ENCODE measurements around the gene LHFPL6. TPM values are rescaled to one million over a fixed set of nuclear protein-coding genes. Genes with fewer than 3 reads are reported as not detected.

LHFPL6 gene
- polyA plus RNA-seq, 2 of the 4 experiments (the other 2 are of a cell fraction), result 1.7 to 5.4 TPM

DNA sequence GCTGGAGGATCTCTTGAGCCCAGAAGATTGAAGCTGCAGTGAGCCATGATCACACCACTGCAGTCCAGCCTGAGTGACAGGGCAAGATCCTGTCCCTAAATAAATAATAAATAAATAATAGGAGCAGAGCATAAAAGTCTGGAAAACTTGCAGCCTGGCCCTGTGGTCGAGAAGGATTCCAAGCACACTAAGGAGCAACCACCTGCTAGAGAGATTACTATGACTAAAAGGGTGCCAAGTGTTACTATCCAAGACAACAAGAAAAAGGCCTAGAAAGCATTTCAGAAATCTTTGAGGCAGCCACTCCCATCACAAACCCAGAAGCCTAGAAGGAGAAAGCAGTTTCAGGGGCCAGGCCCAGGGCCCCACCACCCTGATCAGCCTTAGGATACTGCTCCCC lies 46.1 kb downstream of the LHFPL6 start:
- DNase-seq (ENCODE audit: low read depth in 1 of 2, low spot score in 1 of 2), result no peak

DNA sequence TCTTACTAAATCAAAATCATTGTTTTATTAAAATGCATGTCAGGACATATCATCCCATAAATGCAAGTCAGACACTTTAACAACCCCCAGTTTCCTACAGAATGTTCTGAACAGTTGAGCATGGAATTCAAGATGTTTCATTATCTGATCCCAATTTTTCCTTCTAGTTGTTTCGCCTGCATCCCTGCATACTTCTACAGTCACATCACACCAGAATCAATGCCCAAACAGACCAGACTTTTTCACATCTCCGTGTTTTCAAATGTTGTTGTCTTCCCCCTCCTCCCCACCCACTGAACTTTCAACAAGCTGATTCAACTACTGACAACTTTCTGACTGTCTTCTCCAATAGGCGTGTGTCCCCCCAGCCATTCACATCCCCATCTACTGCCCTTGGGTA lies 48.6 kb downstream of the LHFPL6 start:
- H3K4me1 ChIP-seq, result no peaks in the 10 kb centered on the region
- no peak overlapping the region for H3K4me2 ChIP-seq
- DNase-seq (ENCODE audit: low read depth in 1 of 2, low spot score in 1 of 2) (no peak), ATAC-seq (no peak), FAIRE-seq (no peak)
- WGBS (ENCODE audit: missing lambda C conversion rate), result 56% methylated on average over 3 of the region's 3 CpGs
- no peak overlapping the region for H3K4me3 ChIP-seq
- POLR2A ChIA-PET, result no interaction called here
- no peaks in the 10 kb centered on the region for H3K9me3 ChIP-seq
- H3K27ac ChIP-seq, result no peak overlapping the region
- TF ChIP-seq KDM1A (IDR thresholded peaks at IDR 0.05; ENCODE audit: low read depth) (no peak), CHD2 (IDR thresholded peaks at IDR 0.05; ENCODE audit: low read length, partially characterized antibody) (no peak), ZC3H11A (IDR thresholded peaks at IDR 0.05) (no peak), KDM5A (IDR thresholded peaks at IDR 0.05) (no peak), NPAS2 (CRISPR knock-in tag; IDR thresholded peaks at IDR 0.05; ENCODE audit: borderline replicate concordance) (no peak), RCOR1 (IDR thresholded peaks at IDR 0.05; ENCODE audit: low read depth, low read length) (no peak), RFX5 (IDR thresholded peaks at IDR 0.05) (no peak), ZFP36 (IDR thresholded peaks at IDR 0.05; ENCODE audit: borderline replicate concordance, partially characterized antibody) (no peak), MAZ (IDR thresholded peaks at IDR 0.05; ENCODE audit: borderline replicate concordance, low read depth, low read length) (no peak), EHF (CRISPR knock-in tag; IDR thresholded peaks at IDR 0.05) (no peak), ESRRA (IDR thresholded peaks at IDR 0.05; ENCODE audit: borderline replicate concordance, low read length) (no peak), EHMT2 (IDR thresholded peaks at IDR 0.05; ENCODE audit: low read depth) (no peak)
- TF ChIP-seq, protein P1, sequence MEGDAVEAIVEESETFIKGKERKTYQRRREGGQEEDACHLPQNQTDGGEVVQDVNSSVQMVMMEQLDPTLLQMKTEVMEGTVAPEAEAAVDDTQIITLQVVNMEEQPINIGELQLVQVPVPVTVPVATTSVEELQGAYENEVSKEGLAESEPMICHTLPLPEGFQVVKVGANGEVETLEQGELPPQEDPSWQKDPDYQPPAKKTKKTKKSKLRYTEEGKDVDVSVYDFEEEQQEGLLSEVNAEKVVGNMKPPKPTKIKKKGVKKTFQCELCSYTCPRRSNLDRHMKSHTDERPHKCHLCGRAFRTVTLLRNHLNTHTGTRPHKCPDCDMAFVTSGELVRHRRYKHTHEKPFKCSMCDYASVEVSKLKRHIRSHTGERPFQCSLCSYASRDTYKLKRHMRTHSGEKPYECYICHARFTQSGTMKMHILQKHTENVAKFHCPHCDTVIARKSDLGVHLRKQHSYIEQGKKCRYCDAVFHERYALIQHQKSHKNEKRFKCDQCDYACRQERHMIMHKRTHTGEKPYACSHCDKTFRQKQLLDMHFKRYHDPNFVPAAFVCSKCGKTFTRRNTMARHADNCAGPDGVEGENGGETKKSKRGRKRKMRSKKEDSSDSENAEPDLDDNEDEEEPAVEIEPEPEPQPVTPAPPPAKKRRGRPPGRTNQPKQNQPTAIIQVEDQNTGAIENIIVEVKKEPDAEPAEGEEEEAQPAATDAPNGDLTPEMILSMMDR (IDR thresholded peaks at IDR 0.05), result no peak
- TF ChIP-seq, protein P2, sequence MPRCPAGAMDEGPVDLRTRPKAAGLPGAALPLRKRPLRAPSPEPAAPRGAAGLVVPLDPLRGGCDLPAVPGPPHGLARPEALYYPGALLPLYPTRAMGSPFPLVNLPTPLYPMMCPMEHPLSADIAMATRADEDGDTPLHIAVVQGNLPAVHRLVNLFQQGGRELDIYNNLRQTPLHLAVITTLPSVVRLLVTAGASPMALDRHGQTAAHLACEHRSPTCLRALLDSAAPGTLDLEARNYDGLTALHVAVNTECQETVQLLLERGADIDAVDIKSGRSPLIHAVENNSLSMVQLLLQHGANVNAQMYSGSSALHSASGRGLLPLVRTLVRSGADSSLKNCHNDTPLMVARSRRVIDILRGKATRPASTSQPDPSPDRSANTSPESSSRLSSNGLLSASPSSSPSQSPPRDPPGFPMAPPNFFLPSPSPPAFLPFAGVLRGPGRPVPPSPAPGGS (IDR thresholded peaks at IDR 0.05), result no peak
- TF ChIP-seq, protein P3, sequence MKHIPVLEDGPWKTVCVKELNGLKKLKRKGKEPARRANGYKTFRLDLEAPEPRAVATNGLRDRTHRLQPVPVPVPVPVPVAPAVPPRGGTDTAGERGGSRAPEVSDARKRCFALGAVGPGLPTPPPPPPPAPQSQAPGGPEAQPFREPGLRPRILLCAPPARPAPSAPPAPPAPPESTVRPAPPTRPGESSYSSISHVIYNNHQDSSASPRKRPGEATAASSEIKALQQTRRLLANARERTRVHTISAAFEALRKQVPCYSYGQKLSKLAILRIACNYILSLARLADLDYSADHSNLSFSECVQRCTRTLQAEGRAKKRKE (CRISPR knock-in tag; IDR thresholded peaks at IDR 0.05; ENCODE audit: low read depth), result no peak
- CTCF ChIA-PET, result no interaction called here

More for the DNA sequence above, 46.1 kb downstream of the LHFPL6 start:
- no peak for ATAC-seq
- WGBS (ENCODE audit: missing lambda C conversion rate), result 6% methylated on average over 1 of the region's 1 CpG
- no peaks in the 10 kb centered on the region for H3K9me3 ChIP-seq
- CTCF ChIA-PET, result interaction anchor here (1.9 kb wide), 1 partner anchor 46 kb away, joined by 4 read pairs; the partner anchor contains the start of gene LHFPL6
- H3K27ac ChIP-seq, result no peak overlapping the region
- POLR2A ChIA-PET, result no interaction called here
- no peak for FAIRE-seq
- no peaks in the 10 kb centered on the region for H3K4me1 ChIP-seq
- no peak overlapping the region for H3K4me2 ChIP-seq
- no peak for TF ChIP-seq CBX2 (IDR thresholded peaks at IDR 0.05; ENCODE audit: borderline replicate concordance, low read depth)
- TF ChIP-seq, protein P4, sequence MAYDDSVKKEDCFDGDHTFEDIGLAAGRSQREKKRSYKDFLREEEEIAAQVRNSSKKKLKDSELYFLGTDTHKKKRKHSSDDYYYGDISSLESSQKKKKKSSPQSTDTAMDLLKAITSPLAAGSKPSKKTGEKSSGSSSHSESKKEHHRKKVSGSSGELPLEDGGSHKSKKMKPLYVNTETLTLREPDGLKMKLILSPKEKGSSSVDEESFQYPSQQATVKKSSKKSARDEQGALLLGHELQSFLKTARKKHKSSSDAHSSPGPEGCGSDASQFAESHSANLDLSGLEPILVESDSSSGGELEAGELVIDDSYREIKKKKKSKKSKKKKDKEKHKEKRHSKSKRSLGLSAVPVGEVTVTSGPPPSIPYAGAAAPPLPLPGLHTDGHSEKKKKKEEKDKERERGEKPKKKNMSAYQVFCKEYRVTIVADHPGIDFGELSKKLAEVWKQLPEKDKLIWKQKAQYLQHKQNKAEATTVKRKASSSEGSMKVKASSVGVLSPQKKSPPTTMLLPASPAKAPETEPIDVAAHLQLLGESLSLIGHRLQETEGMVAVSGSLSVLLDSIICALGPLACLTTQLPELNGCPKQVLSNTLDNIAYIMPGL (CRISPR knock-in tag; IDR thresholded peaks at IDR 0.05; ENCODE audit: borderline replicate concordance), result no peak
- TF ChIP-seq POLR2A (IDR thresholded peaks at IDR 0.05; ENCODE audit: low read length), result no peak
- TF ChIP-seq, protein P1 (IDR thresholded peaks at IDR 0.05), result no peak
- TF ChIP-seq, protein P3 (CRISPR knock-in tag; IDR thresholded peaks at IDR 0.05; ENCODE audit: low read depth), result no peak
- TF ChIP-seq ZNF302 (CRISPR knock-in tag; IDR thresholded peaks at IDR 0.05), result no peak
- TF ChIP-seq PHF8 (IDR thresholded peaks at IDR 0.05; ENCODE audit: borderline replicate concordance, low read depth), result no peak
- TF ChIP-seq BHLHE40 (IDR thresholded peaks at IDR 0.05; ENCODE audit: low read depth, low read length), result no peak
- TF ChIP-seq RARB (CRISPR knock-in tag; IDR thresholded peaks at IDR 0.05), result no peak
- TF ChIP-seq CHD2 (IDR thresholded peaks at IDR 0.05; ENCODE audit: low read length, partially characterized antibody), result no peak
- TF ChIP-seq SREBF2 (IDR thresholded peaks at IDR 0.05), result no peak
- TF ChIP-seq, protein P5, sequence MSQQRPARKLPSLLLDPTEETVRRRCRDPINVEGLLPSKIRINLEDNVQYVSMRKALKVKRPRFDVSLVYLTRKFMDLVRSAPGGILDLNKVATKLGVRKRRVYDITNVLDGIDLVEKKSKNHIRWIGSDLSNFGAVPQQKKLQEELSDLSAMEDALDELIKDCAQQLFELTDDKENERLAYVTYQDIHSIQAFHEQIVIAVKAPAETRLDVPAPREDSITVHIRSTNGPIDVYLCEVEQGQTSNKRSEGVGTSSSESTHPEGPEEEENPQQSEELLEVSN (IDR thresholded peaks at IDR 0.05; ENCODE audit: borderline replicate concordance, low read depth), result no peak
- no peak for TF ChIP-seq RAD21 (conservative IDR thresholded peaks at IDR 0.05 in 1 of 2, IDR thresholded peaks at IDR 0.05 in 1 of 2)
- no peak for TF ChIP-seq EHMT2 (IDR thresholded peaks at IDR 0.05; ENCODE audit: low read depth)
- no peak overlapping the region for H3K4me3 ChIP-seq
